ENCODE data around the gene FARP1.
A peak's percentile ranks its signal among the peaks of the same experiment; 100 is the strongest.

FARP1 gene

DNA sequence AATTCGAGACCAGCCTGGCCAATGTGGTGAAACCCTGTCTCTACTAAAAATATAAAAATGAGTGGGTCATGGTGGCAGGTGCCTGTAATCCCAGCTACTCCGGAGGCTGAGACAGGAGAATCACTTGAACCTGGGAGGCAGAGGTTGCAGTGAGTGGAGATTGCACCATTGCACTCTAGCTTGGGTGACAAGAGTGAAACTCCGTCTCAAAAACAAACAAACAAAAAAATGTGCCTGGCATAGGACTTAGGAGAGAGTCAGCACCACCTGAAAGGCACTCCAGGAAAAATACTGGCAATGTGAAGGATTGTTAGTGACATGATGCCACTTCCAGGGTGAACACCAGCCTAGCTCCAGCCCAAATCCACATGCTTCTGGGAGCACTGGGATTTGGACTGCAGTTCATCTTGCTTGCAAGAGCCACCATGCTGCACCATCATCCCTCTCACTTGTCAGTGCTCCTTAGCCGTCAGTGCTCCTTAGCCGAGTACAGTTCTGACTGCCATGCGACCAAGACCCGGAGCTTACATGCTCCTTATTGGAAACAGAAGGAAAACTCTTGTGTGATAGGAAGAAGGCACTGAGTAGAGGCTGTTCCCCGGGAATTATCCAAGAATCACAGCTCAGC is 179.3 kb downstream of the FARP1 start:
- FAIRE-seq (no peak), DNase-seq (ENCODE audit: insufficient read length, low spot score) (no peak)
- TF ChIP-seq, protein P1, sequence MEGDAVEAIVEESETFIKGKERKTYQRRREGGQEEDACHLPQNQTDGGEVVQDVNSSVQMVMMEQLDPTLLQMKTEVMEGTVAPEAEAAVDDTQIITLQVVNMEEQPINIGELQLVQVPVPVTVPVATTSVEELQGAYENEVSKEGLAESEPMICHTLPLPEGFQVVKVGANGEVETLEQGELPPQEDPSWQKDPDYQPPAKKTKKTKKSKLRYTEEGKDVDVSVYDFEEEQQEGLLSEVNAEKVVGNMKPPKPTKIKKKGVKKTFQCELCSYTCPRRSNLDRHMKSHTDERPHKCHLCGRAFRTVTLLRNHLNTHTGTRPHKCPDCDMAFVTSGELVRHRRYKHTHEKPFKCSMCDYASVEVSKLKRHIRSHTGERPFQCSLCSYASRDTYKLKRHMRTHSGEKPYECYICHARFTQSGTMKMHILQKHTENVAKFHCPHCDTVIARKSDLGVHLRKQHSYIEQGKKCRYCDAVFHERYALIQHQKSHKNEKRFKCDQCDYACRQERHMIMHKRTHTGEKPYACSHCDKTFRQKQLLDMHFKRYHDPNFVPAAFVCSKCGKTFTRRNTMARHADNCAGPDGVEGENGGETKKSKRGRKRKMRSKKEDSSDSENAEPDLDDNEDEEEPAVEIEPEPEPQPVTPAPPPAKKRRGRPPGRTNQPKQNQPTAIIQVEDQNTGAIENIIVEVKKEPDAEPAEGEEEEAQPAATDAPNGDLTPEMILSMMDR (IDR thresholded peaks at IDR 0.05; ENCODE audit: insufficient read depth, missing control alignments), result no peak

DNA sequence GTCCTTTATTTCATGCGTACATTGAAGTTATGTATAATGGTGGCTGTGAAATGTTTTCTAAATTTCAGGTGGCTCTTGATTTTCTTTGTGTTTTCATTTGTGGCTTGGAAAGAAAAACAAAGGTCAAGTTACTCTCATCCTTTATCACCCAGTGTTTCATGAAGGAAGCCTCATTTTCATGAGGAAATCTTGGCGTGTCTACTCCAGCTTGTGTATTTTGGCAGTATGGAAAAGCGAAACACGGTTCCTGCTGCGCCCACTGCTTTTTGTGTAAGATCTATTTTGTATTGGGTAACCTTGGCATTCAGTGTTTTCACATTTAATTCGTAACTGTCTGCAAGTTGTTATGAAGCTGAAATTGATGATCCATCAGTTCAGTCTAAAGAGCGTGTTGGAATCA is 181.2 kb downstream of the FARP1 start:
- DNase-seq (ENCODE audit: insufficient read length, low spot score) (no peak), FAIRE-seq (peak; percentile 44)
- TF ChIP-seq, protein P1 (IDR thresholded peaks at IDR 0.05; ENCODE audit: insufficient read depth, missing control alignments), result no peak

DNA sequence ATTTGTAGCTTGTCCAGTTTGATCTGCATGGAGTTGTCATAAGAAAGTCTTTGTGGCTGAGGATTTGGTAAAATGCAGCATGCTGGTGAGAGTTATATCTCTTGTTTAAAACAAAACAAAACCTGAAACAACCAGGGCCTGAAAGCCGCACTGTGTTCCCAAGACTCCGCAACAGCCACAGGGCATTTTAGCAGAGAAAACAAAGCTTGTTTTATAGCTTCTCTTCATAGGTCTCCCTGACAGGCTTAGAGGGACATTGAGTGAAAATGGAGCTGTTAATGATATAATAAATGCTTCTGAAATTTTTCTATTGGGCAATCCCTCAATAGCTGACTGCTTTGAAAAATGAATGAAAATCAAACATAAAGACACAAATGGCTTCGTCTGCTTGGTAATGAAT is 182.8 kb downstream of the FARP1 start:
- FAIRE-seq, result no peak
- no peak for DNase-seq (ENCODE audit: insufficient read length, low spot score)
- TF ChIP-seq, protein P1 (IDR thresholded peaks at IDR 0.05; ENCODE audit: insufficient read depth, missing control alignments), result no peak

DNA sequence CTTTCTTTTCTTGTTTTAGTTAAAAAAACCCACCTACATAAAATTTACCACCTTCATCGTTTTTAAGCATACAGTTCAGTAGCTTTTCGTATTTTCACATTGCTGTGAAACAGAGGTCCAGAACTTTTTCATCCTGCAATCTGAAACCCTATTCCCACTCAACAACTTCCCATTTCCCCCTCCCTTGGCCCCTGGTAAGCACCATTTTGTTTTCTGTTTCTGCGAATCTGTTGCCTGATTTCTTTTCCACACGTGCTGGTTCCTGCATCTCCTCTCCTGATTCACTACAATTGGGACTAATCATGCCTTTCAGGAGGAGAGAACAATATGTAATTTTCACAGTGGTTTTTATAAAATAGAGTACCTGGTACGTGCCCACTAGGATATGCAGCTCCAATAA is 183.4 kb downstream of the FARP1 start:
- DNase-seq (ENCODE audit: insufficient read length, low spot score), result no peak
- FAIRE-seq, result no peak
- TF ChIP-seq, protein P1 (IDR thresholded peaks at IDR 0.05; ENCODE audit: insufficient read depth, missing control alignments), result no peak

DNA sequence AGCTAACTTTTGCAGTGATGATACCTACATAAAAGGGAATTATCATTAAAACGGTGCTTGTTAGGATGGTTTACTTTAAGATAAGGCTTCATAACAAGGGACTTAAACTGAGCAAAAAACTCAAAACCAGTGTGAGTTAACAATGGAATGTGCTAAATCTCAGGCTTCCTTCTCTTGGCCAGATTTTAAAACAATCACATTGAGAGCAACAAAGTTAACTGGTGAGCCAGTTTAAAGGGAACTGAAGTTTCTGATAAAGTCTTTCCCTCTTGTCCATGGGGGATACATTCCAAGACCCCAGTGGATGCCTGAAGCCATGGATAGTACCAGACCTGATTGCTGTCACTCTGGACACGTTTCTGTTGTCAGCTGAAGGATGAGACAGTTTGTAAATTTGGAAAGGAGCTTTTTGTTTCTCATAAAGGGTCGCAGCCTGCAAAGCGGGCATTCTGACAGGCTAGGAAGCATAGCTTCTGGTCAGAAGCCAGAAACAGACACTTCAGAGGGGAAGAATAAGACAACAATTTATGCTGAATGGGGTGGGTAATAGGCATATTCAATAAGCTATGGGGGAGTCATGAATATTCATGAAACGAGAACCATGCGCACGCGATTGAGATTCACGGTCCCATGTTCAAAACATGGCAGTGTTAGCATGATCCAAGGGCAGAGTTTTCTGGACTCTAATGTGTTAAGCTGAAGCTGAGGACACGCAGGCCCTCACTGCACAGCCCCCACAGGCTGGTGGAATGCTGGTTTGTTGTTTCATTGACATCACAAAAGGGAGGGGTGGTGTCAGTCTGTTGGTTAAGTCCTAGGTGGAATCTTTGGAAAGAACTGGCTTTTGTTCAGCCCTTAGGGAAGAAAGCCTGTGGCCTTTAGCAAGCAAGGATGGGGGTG is 184.7 kb downstream of the FARP1 start:
- no peak for FAIRE-seq
- DNase-seq (ENCODE audit: insufficient read length, low spot score), result no peak
- TF ChIP-seq, protein P1 (IDR thresholded peaks at IDR 0.05; ENCODE audit: insufficient read depth, missing control alignments), result no peak

DNA sequence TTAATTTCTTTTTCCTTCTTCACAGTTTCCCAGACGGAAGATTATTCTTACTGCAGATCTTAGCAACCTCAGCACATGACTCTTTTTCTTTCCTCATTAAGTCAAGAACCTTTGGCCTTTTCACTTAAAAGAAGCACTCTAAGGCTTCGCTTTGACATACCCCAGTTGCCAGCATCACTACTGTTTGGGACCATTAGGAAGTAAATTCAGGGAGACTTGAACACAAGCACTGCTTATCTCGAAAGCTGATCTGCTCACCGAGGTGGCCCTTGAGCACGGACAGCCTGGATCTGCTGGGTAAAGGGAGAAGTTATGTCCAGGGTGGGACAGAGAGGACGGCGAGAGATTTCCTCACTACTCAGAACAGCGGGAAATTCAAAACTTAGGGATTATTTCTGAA is 185.6 kb downstream of the FARP1 start:
- FAIRE-seq (no peak), DNase-seq (ENCODE audit: insufficient read length, low spot score) (no peak)

More for the DNA sequence above, 185.6 kb downstream of the FARP1 start:
- TF ChIP-seq, protein P1 (IDR thresholded peaks at IDR 0.05; ENCODE audit: insufficient read depth, missing control alignments), result no peak
